ENCODE data around the gene SCGN. TPM values are rescaled to one million over a fixed set of nuclear protein-coding genes. Genes with fewer than 3 reads are reported as not detected.

Gene SCGN
- total RNA-seq, 1 donor from 2014 or later = 0.85 TPM

GRCh38 chr6:25619217-25619616, 32.8 kb upstream of the SCGN start:
- peaks cover 12% of the 10 kb centered on the region for H3K36me3 Mint-ChIP-seq (ENCODE audit: low read depth, unreplicated experiment)
- H3K27ac Mint-ChIP-seq (ENCODE audit: unreplicated experiment) = no peak overlapping the region
- H3K4me1 Mint-ChIP-seq (ENCODE audit: unreplicated experiment) = no peaks in the 10 kb centered on the region
- H3K4me3 Mint-ChIP-seq (ENCODE audit: unreplicated experiment) = no peak overlapping the region
- no peak for DNase-seq (ENCODE audit: low spot score)
- H3K27me3 Mint-ChIP-seq (ENCODE audit: unreplicated experiment) = peaks cover 3% of the 10 kb centered on the region
- no peaks in the 10 kb centered on the region for H3K9me3 Mint-ChIP-seq (ENCODE audit: unreplicated experiment)
- TF ChIP-seq, protein P1, sequence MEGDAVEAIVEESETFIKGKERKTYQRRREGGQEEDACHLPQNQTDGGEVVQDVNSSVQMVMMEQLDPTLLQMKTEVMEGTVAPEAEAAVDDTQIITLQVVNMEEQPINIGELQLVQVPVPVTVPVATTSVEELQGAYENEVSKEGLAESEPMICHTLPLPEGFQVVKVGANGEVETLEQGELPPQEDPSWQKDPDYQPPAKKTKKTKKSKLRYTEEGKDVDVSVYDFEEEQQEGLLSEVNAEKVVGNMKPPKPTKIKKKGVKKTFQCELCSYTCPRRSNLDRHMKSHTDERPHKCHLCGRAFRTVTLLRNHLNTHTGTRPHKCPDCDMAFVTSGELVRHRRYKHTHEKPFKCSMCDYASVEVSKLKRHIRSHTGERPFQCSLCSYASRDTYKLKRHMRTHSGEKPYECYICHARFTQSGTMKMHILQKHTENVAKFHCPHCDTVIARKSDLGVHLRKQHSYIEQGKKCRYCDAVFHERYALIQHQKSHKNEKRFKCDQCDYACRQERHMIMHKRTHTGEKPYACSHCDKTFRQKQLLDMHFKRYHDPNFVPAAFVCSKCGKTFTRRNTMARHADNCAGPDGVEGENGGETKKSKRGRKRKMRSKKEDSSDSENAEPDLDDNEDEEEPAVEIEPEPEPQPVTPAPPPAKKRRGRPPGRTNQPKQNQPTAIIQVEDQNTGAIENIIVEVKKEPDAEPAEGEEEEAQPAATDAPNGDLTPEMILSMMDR (IDR thresholded peaks at IDR 0.05; ENCODE audit: unreplicated experiment) = no peak

DNA sequence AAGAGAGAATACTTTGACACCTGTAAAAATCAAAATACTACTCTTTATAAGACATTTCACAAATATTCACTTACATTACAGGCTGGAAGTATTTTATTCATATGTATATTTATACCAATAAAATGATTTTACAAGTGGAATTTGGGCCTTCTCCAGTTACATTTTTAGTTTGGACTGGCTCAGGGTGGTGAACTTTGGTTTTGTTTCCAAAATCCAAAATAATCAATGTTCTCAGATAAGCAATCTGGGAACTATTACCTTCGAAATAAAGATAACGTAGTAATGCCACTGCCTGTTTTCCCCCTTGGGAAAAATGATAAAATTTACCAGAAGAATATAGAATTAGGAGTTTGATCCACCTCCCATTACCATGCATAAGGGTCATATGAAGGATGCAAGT, 31.6 kb upstream of the SCGN start:
- H3K27ac Mint-ChIP-seq (ENCODE audit: unreplicated experiment) = no peak overlapping the region
- H3K36me3 Mint-ChIP-seq (ENCODE audit: low read depth, unreplicated experiment) = peaks cover 12% of the 10 kb centered on the region
- DNase-seq (ENCODE audit: low spot score) = no peak
- H3K4me1 Mint-ChIP-seq (ENCODE audit: unreplicated experiment) = no peaks in the 10 kb centered on the region
- TF ChIP-seq, protein P1 (IDR thresholded peaks at IDR 0.05; ENCODE audit: unreplicated experiment) = no peak
- no peaks in the 10 kb centered on the region for H3K9me3 Mint-ChIP-seq (ENCODE audit: unreplicated experiment)
- peaks cover 3% of the 10 kb centered on the region for H3K27me3 Mint-ChIP-seq (ENCODE audit: unreplicated experiment)
- H3K4me3 Mint-ChIP-seq (ENCODE audit: unreplicated experiment) = no peak overlapping the region

DNA sequence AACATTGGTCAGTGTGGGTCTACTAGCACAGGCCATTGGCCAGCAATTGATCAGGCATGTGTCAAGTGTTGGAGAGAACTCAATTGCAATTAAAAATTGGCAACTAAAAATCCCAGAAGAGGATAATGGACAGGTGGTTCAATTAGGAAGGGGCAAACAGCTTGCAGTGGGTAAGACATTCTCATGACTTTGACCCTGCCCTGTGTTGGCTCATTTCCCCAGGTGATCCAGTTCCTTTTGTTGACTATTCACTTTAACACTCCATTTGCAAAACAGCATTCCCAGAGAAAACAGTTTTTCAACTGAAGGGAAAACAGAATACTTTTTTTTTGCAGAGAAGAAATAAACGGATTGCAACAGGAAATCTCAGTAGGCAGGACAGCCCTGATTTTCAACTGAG, 28.9 kb upstream of the SCGN start:
- H3K4me3 Mint-ChIP-seq (ENCODE audit: unreplicated experiment) = no peak overlapping the region
- H3K36me3 Mint-ChIP-seq (ENCODE audit: low read depth, unreplicated experiment) = peaks cover 12% of the 10 kb centered on the region
- H3K27me3 Mint-ChIP-seq (ENCODE audit: unreplicated experiment) = peaks cover 6% of the 10 kb centered on the region
- TF ChIP-seq, protein P1 (IDR thresholded peaks at IDR 0.05; ENCODE audit: unreplicated experiment) = no peak
- DNase-seq (ENCODE audit: low spot score) = no peak
- H3K9me3 Mint-ChIP-seq (ENCODE audit: unreplicated experiment) = no peaks in the 10 kb centered on the region
- no peaks in the 10 kb centered on the region for H3K4me1 Mint-ChIP-seq (ENCODE audit: unreplicated experiment)
- no peak overlapping the region for H3K27ac Mint-ChIP-seq (ENCODE audit: unreplicated experiment)

DNA sequence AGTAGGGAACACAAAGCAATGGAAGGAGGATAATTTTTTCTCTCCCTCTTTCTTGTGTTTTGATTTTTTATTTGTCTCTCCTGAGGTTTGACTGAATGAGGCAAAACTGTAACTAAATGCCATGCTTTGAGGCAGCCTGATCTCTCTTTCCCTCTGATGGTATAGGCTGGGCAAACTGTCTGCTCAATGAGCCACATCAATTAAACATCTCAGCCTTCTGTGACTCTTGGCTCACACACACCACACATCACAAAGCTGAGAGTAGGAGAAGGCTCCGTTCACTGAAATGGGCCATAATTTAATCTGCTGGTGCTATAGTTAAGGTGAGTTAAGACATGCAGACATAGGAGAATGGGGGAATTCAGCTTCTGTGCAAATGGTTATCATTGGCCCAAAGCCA, 28.1 kb upstream of the SCGN start:
- Mint-ChIP-seq H3K9me3 (ENCODE audit: unreplicated experiment) (no peaks in the 10 kb centered on the region), H3K4me1 (ENCODE audit: unreplicated experiment) (no peaks in the 10 kb centered on the region), H3K4me3 (ENCODE audit: unreplicated experiment) (no peak overlapping the region), H3K27me3 (ENCODE audit: unreplicated experiment) (peaks cover 5% of the 10 kb centered on the region), H3K36me3 (ENCODE audit: low read depth, unreplicated experiment) (peaks cover 12% of the 10 kb centered on the region), H3K27ac (ENCODE audit: unreplicated experiment) (no peak overlapping the region)
- DNase-seq (ENCODE audit: low spot score) = no peak
- TF ChIP-seq, protein P1 (IDR thresholded peaks at IDR 0.05; ENCODE audit: unreplicated experiment) = no peak

GRCh38 chr6:25627001-25627400, 25.0 kb upstream of the SCGN start:
- DNase-seq (ENCODE audit: low spot score) = no peak
- Mint-ChIP-seq H3K36me3 (ENCODE audit: low read depth, unreplicated experiment) (peaks cover 5% of the 10 kb centered on the region), H3K4me3 (ENCODE audit: unreplicated experiment) (no peak overlapping the region), H3K27ac (ENCODE audit: unreplicated experiment) (no peak overlapping the region), H3K4me1 (ENCODE audit: unreplicated experiment) (no peaks in the 10 kb centered on the region), H3K9me3 (ENCODE audit: unreplicated experiment) (no peaks in the 10 kb centered on the region), H3K27me3 (ENCODE audit: unreplicated experiment) (peaks cover 3% of the 10 kb centered on the region)
- TF ChIP-seq, protein P1 (IDR thresholded peaks at IDR 0.05; ENCODE audit: unreplicated experiment) = no peak

Data from endothelial cell (in vitro differentiated cells).